MM.1S (cell line): ENCODE results near the gene TMEM134.

Source experiments
- EZH2 ChIP-seq: fragments of 300-600 bp; sonication (generic); optimal IDR thresholded peaks from 2 replicates; pipeline ENCODE3; 2017; ENCODE audit warnings: low read depth, mild to moderate bottlenecking, antibody characterized with exemption, low read length, mixed read lengths
- EZH2phosphoT487 ChIP-seq: fragments of 300-600 bp; sonication (generic); IDR thresholded peaks from 2 replicates; pipeline ENCODE4 v1.6.1; 2018; ENCODE audit warnings: antibody characterized with exemption, low read length
- TF ChIP-seq, protein P1 (sequence below): fragments of 300-600 bp; sonication (generic); IDR thresholded peaks from 2 replicates; pipeline ENCODE4 v1.5.1; 2016; ENCODE audit warnings: antibody characterized with exemption, low read length, mixed read lengths

DNA sequence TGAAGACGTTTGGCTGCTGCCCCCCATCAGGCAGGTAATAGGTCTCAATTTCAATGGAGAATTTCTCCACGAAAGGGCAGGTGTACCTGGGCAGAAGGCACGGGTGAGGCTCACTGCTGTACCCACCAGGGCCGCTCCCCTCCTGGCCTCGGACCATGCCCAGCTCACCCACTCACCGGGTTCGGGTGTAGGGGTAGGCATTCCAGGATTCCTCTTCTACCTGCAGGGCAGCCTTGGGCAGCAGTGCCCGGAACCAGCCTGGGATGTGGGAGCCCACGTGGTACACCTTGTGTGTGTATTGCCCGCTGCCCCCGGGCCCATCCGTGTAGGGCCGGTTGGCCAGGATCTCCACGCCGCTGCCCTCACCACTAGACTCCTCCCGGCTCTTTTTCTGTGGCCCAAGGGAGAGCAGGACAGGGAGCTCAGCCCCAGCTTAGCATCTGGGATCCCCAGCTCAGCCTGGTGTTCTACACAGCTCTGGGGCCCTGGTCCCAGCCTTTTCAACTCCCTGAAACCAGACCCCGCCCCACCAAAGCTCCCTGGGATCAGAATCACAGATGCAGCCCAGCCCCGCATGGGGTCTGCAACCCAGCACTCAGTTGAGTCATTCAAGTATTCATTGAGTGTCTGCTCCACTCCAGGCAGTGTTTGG lies 33.4 kb upstream of the TMEM134 start:
- TF ChIP-seq, protein P1, sequence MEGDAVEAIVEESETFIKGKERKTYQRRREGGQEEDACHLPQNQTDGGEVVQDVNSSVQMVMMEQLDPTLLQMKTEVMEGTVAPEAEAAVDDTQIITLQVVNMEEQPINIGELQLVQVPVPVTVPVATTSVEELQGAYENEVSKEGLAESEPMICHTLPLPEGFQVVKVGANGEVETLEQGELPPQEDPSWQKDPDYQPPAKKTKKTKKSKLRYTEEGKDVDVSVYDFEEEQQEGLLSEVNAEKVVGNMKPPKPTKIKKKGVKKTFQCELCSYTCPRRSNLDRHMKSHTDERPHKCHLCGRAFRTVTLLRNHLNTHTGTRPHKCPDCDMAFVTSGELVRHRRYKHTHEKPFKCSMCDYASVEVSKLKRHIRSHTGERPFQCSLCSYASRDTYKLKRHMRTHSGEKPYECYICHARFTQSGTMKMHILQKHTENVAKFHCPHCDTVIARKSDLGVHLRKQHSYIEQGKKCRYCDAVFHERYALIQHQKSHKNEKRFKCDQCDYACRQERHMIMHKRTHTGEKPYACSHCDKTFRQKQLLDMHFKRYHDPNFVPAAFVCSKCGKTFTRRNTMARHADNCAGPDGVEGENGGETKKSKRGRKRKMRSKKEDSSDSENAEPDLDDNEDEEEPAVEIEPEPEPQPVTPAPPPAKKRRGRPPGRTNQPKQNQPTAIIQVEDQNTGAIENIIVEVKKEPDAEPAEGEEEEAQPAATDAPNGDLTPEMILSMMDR: no peak
- TF ChIP-seq EZH2 (no peak), EZH2phosphoT487 (no peak)
